GM06990 (cell line): Measurements from ENCODE around the gene ALG11.
"Not testable (repeated sequence)": the region's sequence is repeated elsewhere in the genome, so short reads cannot be mapped to it uniquely, and the experiment has no call there.

Experiments used
- DNase-seq: peaks from one replicate; pipeline ENCODE4 v3.0.0-alpha.2; 2011; ENCODE audit not compliant: insufficient read length; ENCODE audit errors: extremely low read depth
- H3K27me3 ChIP-seq: replicated peaks from 2 replicates; pipeline ENCODE4 v1.6.0; 2011; ENCODE audit warnings: low read length; ENCODE audit not compliant: control insufficient read depth, insufficient read depth
- H3K36me3 ChIP-seq: 2 replicates; pipeline ENCODE4 v1.5.1; 2011; ENCODE audit warnings: low read length; ENCODE audit not compliant: control insufficient read depth, insufficient read depth
- H3K4me3 ChIP-seq: replicated peaks from 2 replicates; pipeline ENCODE4 v1.5.1; 2011; ENCODE audit warnings: low read depth, mild to moderate bottlenecking, control low read depth, low read length
- TF ChIP-seq, protein P1 (sequence below): IDR thresholded peaks from 2 replicates; pipeline ENCODE4 v1.5.1; 2011; ENCODE audit warnings: low read length, control low read depth, mild to moderate bottlenecking, inconsistent platforms; ENCODE audit not compliant: insufficient read depth, poor library complexity, severe bottlenecking

Gene ALG11

DNA sequence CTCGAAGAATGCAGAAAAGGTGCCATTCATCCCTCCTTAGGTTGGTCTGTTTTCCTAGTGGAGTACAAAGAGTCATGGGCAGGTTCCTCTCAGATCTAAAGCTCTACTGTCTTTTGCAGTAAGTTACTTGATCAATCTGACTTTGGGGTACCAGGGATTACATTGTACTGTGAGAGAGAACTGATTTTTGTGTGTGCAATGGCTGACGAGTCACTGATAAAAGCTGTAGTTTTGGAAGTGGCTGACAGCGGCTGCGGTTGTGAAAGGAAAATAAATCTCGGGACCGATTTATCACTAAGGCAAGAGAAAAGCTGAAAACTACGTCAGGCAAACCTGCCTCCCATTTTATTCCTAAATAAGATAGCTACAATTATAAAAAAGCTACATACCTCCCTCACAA is 39.2 kb downstream of the ALG11 start:
- Histone ChIP-seq H3K4me3 (no peak overlapping the region), H3K27me3 (no peaks in the 10 kb centered on the region), H3K36me3 (no peaks in the 10 kb centered on the region)
- TF ChIP-seq, protein P1, sequence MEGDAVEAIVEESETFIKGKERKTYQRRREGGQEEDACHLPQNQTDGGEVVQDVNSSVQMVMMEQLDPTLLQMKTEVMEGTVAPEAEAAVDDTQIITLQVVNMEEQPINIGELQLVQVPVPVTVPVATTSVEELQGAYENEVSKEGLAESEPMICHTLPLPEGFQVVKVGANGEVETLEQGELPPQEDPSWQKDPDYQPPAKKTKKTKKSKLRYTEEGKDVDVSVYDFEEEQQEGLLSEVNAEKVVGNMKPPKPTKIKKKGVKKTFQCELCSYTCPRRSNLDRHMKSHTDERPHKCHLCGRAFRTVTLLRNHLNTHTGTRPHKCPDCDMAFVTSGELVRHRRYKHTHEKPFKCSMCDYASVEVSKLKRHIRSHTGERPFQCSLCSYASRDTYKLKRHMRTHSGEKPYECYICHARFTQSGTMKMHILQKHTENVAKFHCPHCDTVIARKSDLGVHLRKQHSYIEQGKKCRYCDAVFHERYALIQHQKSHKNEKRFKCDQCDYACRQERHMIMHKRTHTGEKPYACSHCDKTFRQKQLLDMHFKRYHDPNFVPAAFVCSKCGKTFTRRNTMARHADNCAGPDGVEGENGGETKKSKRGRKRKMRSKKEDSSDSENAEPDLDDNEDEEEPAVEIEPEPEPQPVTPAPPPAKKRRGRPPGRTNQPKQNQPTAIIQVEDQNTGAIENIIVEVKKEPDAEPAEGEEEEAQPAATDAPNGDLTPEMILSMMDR: no peak
- no peak for DNase-seq

DNA sequence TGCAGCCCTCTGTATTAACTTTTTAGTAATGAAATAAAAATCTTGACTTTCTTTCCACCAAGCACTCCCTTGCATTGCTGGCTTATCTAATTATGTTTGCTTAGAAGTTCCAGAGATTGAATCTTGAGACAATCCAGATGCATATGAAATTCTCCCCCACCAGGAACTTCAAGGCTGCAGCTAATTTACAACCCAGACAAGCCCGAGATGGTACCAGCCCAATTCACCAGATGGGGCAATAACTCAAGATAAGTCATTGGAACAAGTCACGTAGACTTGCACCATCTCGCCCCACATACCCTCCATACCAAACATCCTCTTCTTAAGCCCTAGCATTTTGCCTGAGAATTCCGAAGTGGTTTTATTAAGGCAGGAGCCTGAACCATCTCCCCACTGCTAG is 41.3 kb downstream of the ALG11 start:
- TF ChIP-seq, protein P1: no peak
- no peaks in the 10 kb centered on the region for H3K27me3 ChIP-seq
- no peak for DNase-seq
- H3K4me3 ChIP-seq: no peak overlapping the region
- no peaks in the 10 kb centered on the region for H3K36me3 ChIP-seq

DNA sequence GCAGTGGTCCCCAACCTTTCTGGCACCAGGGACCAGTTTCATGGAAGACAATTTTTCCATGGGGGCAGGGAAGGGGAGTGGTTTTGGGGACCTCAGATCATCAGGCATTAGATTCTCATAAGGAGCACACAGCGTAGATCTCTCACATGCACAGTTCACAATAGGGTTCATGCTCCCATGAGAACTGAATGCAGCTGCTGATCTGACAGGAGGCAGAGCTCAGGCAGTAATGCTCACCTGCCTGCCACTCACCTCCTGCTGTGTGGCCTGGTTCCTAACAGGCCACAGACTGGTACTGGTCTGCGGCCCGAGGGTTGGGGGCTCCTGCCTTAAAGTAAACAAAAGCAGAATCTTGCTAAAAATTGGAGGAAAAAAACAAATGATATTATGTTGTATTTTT is 48.9 kb downstream of the ALG11 start:
- not testable (repeated sequence) for H3K36me3 ChIP-seq, H3K4me3 ChIP-seq, H3K27me3 ChIP-seq, DNase-seq

DNA sequence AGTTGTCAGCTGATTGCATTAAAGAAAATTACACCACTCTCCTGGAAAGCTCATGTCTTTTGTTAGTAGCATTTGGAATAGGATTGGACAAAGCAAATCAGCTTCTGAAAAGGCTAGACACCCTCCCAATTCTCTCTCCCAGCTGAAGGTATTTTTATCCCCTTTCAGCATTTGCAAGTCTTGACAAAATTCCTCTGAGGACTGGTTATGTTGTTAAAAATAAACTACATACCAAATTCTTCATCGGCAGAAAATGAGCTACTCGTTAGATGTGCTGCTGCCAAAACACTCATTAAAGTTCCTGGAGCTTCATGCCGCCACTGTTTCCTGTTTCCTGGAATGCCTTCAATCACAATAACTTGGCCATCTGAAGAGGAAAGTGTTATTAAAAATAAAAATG is 49.4 kb downstream of the ALG11 start:
- TF ChIP-seq, protein P1: no peak
- DNase-seq: no peak
- no peaks in the 10 kb centered on the region for H3K27me3 ChIP-seq
- no peak overlapping the region for H3K4me3 ChIP-seq
- H3K36me3 ChIP-seq: no peaks in the 10 kb centered on the region

DNA sequence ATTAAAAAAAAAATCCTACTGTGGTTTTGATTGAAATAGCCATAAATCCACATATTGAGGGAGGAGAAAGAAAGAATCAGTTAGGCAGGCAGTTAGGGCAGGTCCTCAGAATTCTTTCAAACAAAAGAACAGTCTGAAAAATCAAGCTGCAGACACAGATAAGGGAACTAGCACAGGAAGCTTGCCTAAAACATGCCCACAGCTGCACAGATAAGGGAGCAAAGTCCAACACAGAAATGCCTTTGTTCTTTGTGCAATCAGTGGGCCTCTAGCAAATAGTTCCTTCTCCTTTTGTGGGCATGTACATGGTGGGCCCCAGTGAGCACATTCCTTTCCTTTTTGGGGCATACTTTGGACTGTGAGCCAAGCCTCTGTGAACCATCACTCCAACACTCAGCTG is 55.0 kb downstream of the ALG11 start:
- Histone ChIP-seq H3K36me3 (no peaks in the 10 kb centered on the region), H3K27me3 (no peaks in the 10 kb centered on the region), H3K4me3 (no peak overlapping the region)
- TF ChIP-seq, protein P1: no peak
- DNase-seq: no peak

DNA sequence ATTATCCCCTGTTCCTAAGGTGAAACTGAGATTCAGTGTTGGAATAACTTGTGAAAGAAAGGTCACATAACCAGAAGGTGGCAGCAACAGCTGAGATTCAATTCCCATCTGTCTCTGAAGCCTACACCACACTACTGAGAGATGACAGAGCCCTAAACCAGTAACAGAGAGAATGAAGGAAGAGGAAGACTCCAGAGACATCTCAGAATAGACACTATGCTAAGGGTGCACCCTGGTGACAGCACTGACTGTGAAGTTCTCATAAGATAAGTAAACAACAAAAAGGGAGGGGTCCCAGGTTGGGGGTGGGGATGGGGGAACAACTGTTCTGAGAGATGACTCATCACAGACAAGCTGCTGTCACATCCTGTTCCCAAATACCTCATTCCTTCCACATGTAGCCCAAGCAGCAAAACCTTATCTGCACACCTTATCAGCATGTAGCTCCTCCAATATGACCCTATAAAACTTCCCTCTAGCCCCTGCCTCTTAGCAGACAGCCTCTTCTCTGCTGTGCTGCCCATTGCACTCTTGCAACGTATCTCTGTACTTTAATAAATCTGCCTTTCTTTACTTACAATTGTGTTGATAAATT is 58.8 kb downstream of the ALG11 start:
- H3K27me3 ChIP-seq: no peaks in the 10 kb centered on the region
- H3K4me3 ChIP-seq: no peak overlapping the region
- no peaks in the 10 kb centered on the region for H3K36me3 ChIP-seq
- DNase-seq: no peak
- TF ChIP-seq, protein P1: peak; percentile 14
